CD4-positive, alpha-beta T cell treated with Interleukin-12 subunit alpha and Interleukin-12 subunit beta, for 1 hour (primary cell): ENCODE results near the gene EIF3L.

Experiments
- DNase-seq: peaks from one replicate; pipeline ENCODE4 v3.0.0-alpha.2; 2020

EIF3L gene

GRCh38 chr22:37855462-37855861, 6.2 kb downstream of the EIF3L start:
- no peak for DNase-seq

GRCh38 chr22:37860796-37861421, 11.7 kb downstream of the EIF3L start:
- no peak for DNase-seq

GRCh38 chr22:37862570-37863325, 13.5 kb downstream of the EIF3L start:
- no peak for DNase-seq

- DNase-seq, result no peak
These were observed 16.3 kb downstream of the EIF3L start for GRCh38 chr22:37865510-37865909.

- DNase-seq, result no peak
These were observed 21.1 kb downstream of the EIF3L start for GRCh38 chr22:37870273-37870672.

GRCh38 chr22:37880668-37881440, 31.6 kb downstream of the EIF3L start:
- no peak for DNase-seq

- DNase-seq, result no peak
These were observed 35.2 kb downstream of the EIF3L start for GRCh38 chr22:37884420-37884819.

- DNase-seq, result no peak
These were observed 38.6 kb downstream of the EIF3L start for GRCh38 chr22:37887584-37888378.

GRCh38 chr22:37891926-37892325, 42.7 kb downstream of the EIF3L start:
- DNase-seq, result no peak

GRCh38 chr22:37892566-37893335, 43.5 kb downstream of the EIF3L start:
- no peak for DNase-seq

GRCh38 chr22:37893583-37893983, 44.4 kb downstream of the EIF3L start:
- no peak for DNase-seq

- no peak for DNase-seq
These were observed 45.9 kb downstream of the EIF3L start for GRCh38 chr22:37894939-37895670.

GRCh38 chr22:37896181-37896592, 47.0 kb downstream of the EIF3L start:
- peak; percentile 59 for DNase-seq

GRCh38 chr22:37896939-37897338, 47.7 kb downstream of the EIF3L start:
- DNase-seq, result no peak

- DNase-seq, result no peak
These were observed 48.6 kb downstream of the EIF3L start for GRCh38 chr22:37897807-37898206.

- DNase-seq, result no peak
These were observed 49.4 kb downstream of the EIF3L start for GRCh38 chr22:37898441-37899181.

GRCh38 chr22:37904572-37905533, 55.6 kb downstream of the EIF3L start:
- DNase-seq, result no peak

GRCh38 chr22:37905534-37906363, 56.5 kb downstream of the EIF3L start, which contains the start of gene MICALL1:
Gene MICALL1, plus strand, starts transcription at chr22:37906297. Its CDS starts 126 bp downstream, at chr22:37906423.
- DNase-seq, result peak; percentile 74
